H1 (cell line): ENCODE measurements around the gene TAS2R7. TPM values are rescaled to one million over a fixed set of nuclear protein-coding genes. Genes with fewer than 3 reads are reported as not detected.

Experiments used
- CTCF ChIA-PET: fragments of 300-600 bp; sonication (Branson Sonifier 250); formaldehyde crosslinking; loops from one replicate; lab custom pipeline; 2021; ENCODE audit not compliant: partially characterized antibody; lab: Charles Lee
- POLR2A ChIA-PET: fragments of 300-600 bp; sonication (Branson Sonifier 250); formaldehyde crosslinking; loops from one replicate; lab custom pipeline; 2021; ENCODE audit warnings: inconsistent platforms; ENCODE audit not compliant: partially characterized antibody; lab: Charles Lee
- DNase-seq, 2 experiments: peaks; one replicate each; pipeline versions ENCODE4 v3.0.0 to v3.0.0-alpha.2; 2010 to 2022; ENCODE audit warnings: low spot score in 2 of 2, low read depth in 1 of 2, mixed read lengths in 1 of 2
- FAIRE-seq: peaks from 2 replicates; lab custom pipeline; 2011; peaks lifted over from hg19 to GRCh38; lab: Jason Lieb, UNC
- H2AFZ ChIP-seq: 2 replicates; pipeline ENCODE4 v1.8.1; 2012; ENCODE audit warnings: low read length, inconsistent platforms
- H2AK5ac ChIP-seq: 2 replicates; pipeline ENCODE4 v1.6.1; 2013; ENCODE audit warnings: low read depth, low read length
- H2BK120ac ChIP-seq: replicated peaks from 2 replicates; pipeline ENCODE3; 2013; ENCODE audit warnings: low read depth, low read length, inconsistent platforms
- H2BK12ac ChIP-seq: 2 replicates; pipeline ENCODE4 v1.6.1; 2013; ENCODE audit warnings: low read depth, low read length
- H2BK15ac ChIP-seq: 2 replicates; pipeline ENCODE4 v1.6.1; 2013; ENCODE audit warnings: low read length
- H2BK20ac ChIP-seq: 2 replicates; pipeline ENCODE4 v1.6.1; 2013; ENCODE audit warnings: low read length
- H2BK5ac ChIP-seq: 2 replicates; pipeline ENCODE4 v1.6.1; 2013; ENCODE audit warnings: low read depth, low read length
- H3K14ac ChIP-seq: 2 replicates; pipeline ENCODE4 v1.6.1; 2013; ENCODE audit warnings: inconsistent platforms; ENCODE audit not compliant: insufficient read length
- H3K18ac ChIP-seq: 2 replicates; pipeline ENCODE4 v1.6.1; 2013; ENCODE audit warnings: low read length; ENCODE audit errors: extremely low read depth
- H3K23ac ChIP-seq: 2 replicates; pipeline ENCODE4 v1.6.1; 2013; ENCODE audit warnings: inconsistent platforms; ENCODE audit not compliant: insufficient read length
- H3K23me2 ChIP-seq: 2 replicates; pipeline ENCODE4 v1.6.1; 2013; ENCODE audit warnings: low read depth, low read length
- H3K27ac ChIP-seq: 2 replicates; pipeline ENCODE4 v1.6.1; 2011; ENCODE audit warnings: low read depth, low read length, inconsistent platforms
- H3K27me3 ChIP-seq, 4 experiments: replicated peaks in 1 of 4; 1 replicate in 1 of 4; 2 replicates in 3 of 4; pipeline versions ENCODE4 v1.6.1 to v1.8.1; 2011 to 2013; ENCODE audit warnings: low read length in 3 of 4, mild to moderate bottlenecking in 3 of 4, inconsistent platforms in 2 of 4, mixed read lengths in 2 of 4, moderate library complexity in 1 of 4; ENCODE audit not compliant: control insufficient read depth in 3 of 4, insufficient read depth in 3 of 4; ENCODE audit errors: extremely low read depth in 1 of 4
- H3K36me3 ChIP-seq, 4 experiments: 2 replicates each; pipeline versions ENCODE4 v1.6.1 to v1.8.1; 2011 to 2013; ENCODE audit warnings: mild to moderate bottlenecking in 4 of 4, low read length in 3 of 4, moderate library complexity in 2 of 4, control low read depth in 1 of 4, inconsistent platforms in 1 of 4; ENCODE audit not compliant: insufficient read depth in 4 of 4, control insufficient read depth in 2 of 4
- H3K4ac ChIP-seq: replicated peaks from 2 replicates; pipeline ENCODE3; 2013; ENCODE audit warnings: low read length, low read depth, mixed read lengths, inconsistent platforms; ENCODE audit not compliant: insufficient read length
- H3K4me1 ChIP-seq, 4 experiments: replicated peaks in 1 of 4; 1 replicate in 1 of 4; 2 replicates in 3 of 4; pipeline versions ENCODE4 v1.6.1 to v1.8.1; 2011 to 2013; ENCODE audit warnings: low read length in 3 of 4, inconsistent platforms in 2 of 4, mixed read lengths in 1 of 4; ENCODE audit not compliant: insufficient read depth in 4 of 4, control insufficient read depth in 3 of 4
- H3K4me2 ChIP-seq, 2 experiments: 2 replicates each; pipeline versions ENCODE4 v1.6.1 to v1.8.1; 2011 to 2013; ENCODE audit warnings: low read depth in 2 of 2, low read length in 2 of 2, control low read depth in 1 of 2, inconsistent platforms in 1 of 2, mild to moderate bottlenecking in 1 of 2; ENCODE audit not compliant: insufficient read depth in 1 of 2
- H3K4me3 ChIP-seq, 4 experiments: fragments of 200-600, 300-600 bp in 1 of 4; sonication (generic), shearing (Covaris generic), sonication (Bioruptor Twin) in 1 of 4; 2 replicates each; pipeline versions ENCODE4 v1.5.1 to v1.8.1; 2011 to 2016; ENCODE audit warnings: low read length in 4 of 4, low read depth in 3 of 4, control low read depth in 2 of 4, inconsistent platforms in 2 of 4, mild to moderate bottlenecking in 2 of 4, mixed read lengths in 1 of 4, moderate library complexity in 1 of 4; ENCODE audit not compliant: insufficient read depth in 2 of 4; ENCODE audit errors: extremely low read depth in 1 of 4
- H3K56ac ChIP-seq: replicated peaks from 2 replicates; pipeline ENCODE3; 2013; ENCODE audit warnings: low read depth, mild to moderate bottlenecking, mixed read lengths, low read length, inconsistent platforms; ENCODE audit not compliant: insufficient read length
- H3K79me1 ChIP-seq: 2 replicates; pipeline ENCODE4 v1.6.1; 2013; ENCODE audit warnings: low read depth, low read length, control low read depth
- H3K79me2 ChIP-seq, 2 experiments: 2 replicates each; pipeline versions ENCODE4 v1.6.1 to v1.8.1; 2012 to 2013; ENCODE audit warnings: low read length in 2 of 2, mild to moderate bottlenecking in 2 of 2, inconsistent platforms in 1 of 2; ENCODE audit not compliant: insufficient read depth in 2 of 2, control insufficient read depth in 1 of 2
- H3K9ac ChIP-seq, 4 experiments: replicated peaks in 1 of 4; 1 replicate in 1 of 4; 2 replicates in 3 of 4; pipeline versions ENCODE4 v1.6.1 to v1.8.1; 2011 to 2013; ENCODE audit warnings: low read depth in 3 of 4, low read length in 3 of 4, control low read depth in 2 of 4, mild to moderate bottlenecking in 2 of 4, moderate library complexity in 2 of 4, inconsistent platforms in 1 of 4; ENCODE audit errors: extremely low read depth in 1 of 4
- H3K9me3 ChIP-seq, 2 experiments: 2 replicates each; pipeline versions ENCODE4 v1.6.1 to v1.8.1; 2012 to 2013; ENCODE audit warnings: mild to moderate bottlenecking in 2 of 2, moderate library complexity in 2 of 2, control low read depth in 1 of 2, inconsistent platforms in 1 of 2, low read depth in 1 of 2, low read length in 1 of 2, mixed read lengths in 1 of 2; ENCODE audit not compliant: insufficient read depth in 2 of 2
- H4K20me1 ChIP-seq, 2 experiments: replicated peaks in 1 of 2; 2 replicates each; pipeline versions ENCODE3 to v1.8.1; 2011 to 2013; ENCODE audit warnings: inconsistent platforms in 2 of 2, low read length in 2 of 2, mild to moderate bottlenecking in 1 of 2; ENCODE audit not compliant: insufficient read depth in 2 of 2, control insufficient read depth in 1 of 2
- H4K5ac ChIP-seq: 2 replicates; pipeline ENCODE4 v1.6.1; 2013; ENCODE audit warnings: low read length, low read depth, mixed read lengths, inconsistent platforms; ENCODE audit not compliant: insufficient read length
- H4K8ac ChIP-seq: 2 replicates; pipeline ENCODE4 v1.8.0; 2013; ENCODE audit warnings: mild to moderate bottlenecking, moderate library complexity, low read length, inconsistent platforms; ENCODE audit not compliant: insufficient read depth; ENCODE audit errors: extremely low read depth
- H4K91ac ChIP-seq: replicated peaks from 2 replicates; pipeline ENCODE3; 2013; ENCODE audit warnings: low read length, mixed read lengths, inconsistent platforms; ENCODE audit not compliant: insufficient read length
- GABPA ChIP-seq: IDR thresholded peaks from 2 replicates; pipeline ENCODE4 v1.6.1; 2011; ENCODE audit warnings: mild to moderate bottlenecking, low read length, moderate library complexity, borderline replicate concordance; ENCODE audit not compliant: insufficient read depth
- HDAC6 ChIP-seq: IDR thresholded peaks from one replicate; pipeline ENCODE4 v1.7.1; 2012; ENCODE audit warnings: low read depth, mild to moderate bottlenecking, inconsistent platforms, low read length, moderate library complexity
- JUN ChIP-seq: IDR thresholded peaks from 2 replicates; pipeline ENCODE4 v1.6.1; 2011; ENCODE audit warnings: low read depth, mild to moderate bottlenecking, improper control_type of control experiment, low read length
- RAD21 ChIP-seq, 2 experiments: IDR thresholded peaks in 1 of 2; conservative IDR thresholded peaks in 1 of 2; 2 replicates each; pipeline ENCODE4 v1.6.1; 2011; ENCODE audit warnings: low read depth in 2 of 2, low read length in 2 of 2, improper control_type of control experiment in 1 of 2, inconsistent platforms in 1 of 2, mild to moderate bottlenecking in 1 of 2, moderate library complexity in 1 of 2
- SAP30 ChIP-seq: fragments of 300-600 bp; sonication (generic); IDR thresholded peaks from 2 replicates; pipeline ENCODE4 v1.7.1; 2012; ENCODE audit warnings: low read length, moderate library complexity, mild to moderate bottlenecking, inconsistent platforms; ENCODE audit not compliant: insufficient read depth, insufficient replicate concordance
- SIRT6 ChIP-seq: IDR thresholded peaks from one replicate; pipeline ENCODE4 v1.7.1; 2012; ENCODE audit warnings: low read length, inconsistent platforms
- SP4 ChIP-seq: IDR thresholded peaks from 2 replicates; pipeline ENCODE4 v1.6.1; 2012; ENCODE audit warnings: low read length, inconsistent platforms
- SUZ12 ChIP-seq: fragments of 200-600 bp; sonication (generic); IDR thresholded peaks from 2 replicates; pipeline ENCODE4 v1.6.1; 2012; ENCODE audit warnings: mild to moderate bottlenecking, inconsistent platforms, low read length, moderate library complexity, mixed read lengths
- TAF1 ChIP-seq: IDR thresholded peaks from 2 replicates; pipeline ENCODE4 v1.6.1; 2011; ENCODE audit warnings: mild to moderate bottlenecking, low read depth, low read length
- USF2 ChIP-seq: IDR thresholded peaks from 2 replicates; pipeline ENCODE4 v1.6.1; 2011; ENCODE audit warnings: low read length, improper control_type of control experiment
- WGBS, 2 experiments: shearing (Covaris generic) in 1 of 2; methylation state at CpG; one replicate each; pipeline versions ENCODE4 v1.1.6 to v1.1.7; 2013 to 2015; ENCODE audit warnings: low lambda C conversion rate in 2 of 2, mixed read lengths in 2 of 2, inconsistent platforms in 1 of 2, low coverage in 1 of 2, missing lambda C conversion rate in 1 of 2; ENCODE audit not compliant: insufficient replicate concordance in 2 of 2, insufficient coverage in 1 of 2, insufficient read length in 1 of 2; ENCODE audit errors: extremely low coverage in 1 of 2, missing lambda C conversion rate in 1 of 2; 5-methylcytosine and 5-hydroxymethylcytosine counted together
- polyA plus RNA-seq, 7 experiments: library from polyadenylated mRNA; depleted of rRNA in 3 of 7; stranded (reverse) in 5 of 7; unstranded in 2 of 7; fragments of >200 nt in 5 of 7; fragments of 200-250 nt in 2 of 7; gene quantifications; 1 replicate in 5 of 7; 2 replicates in 1 of 7; 4 replicates in 1 of 7; pipeline versions ENCODE4 v1.2.1 to v1.2.3, GENCODE V29; 2011 to 2013; ENCODE audit warnings: missing spikeins in 2 of 7, mixed read lengths in 2 of 7
- total RNA-seq: library from RNA; stranded (reverse); fragmentation: NEBNext Ultra II Directional; extraction: Animal tissue kit (Norgen Biotek cat#: 25700); gene quantifications from 2 replicates; pipeline ENCODE4 v1.2.1, GENCODE V29; 2021

The TAS2R7 gene
- total and polyA plus RNA-seq, 2 of the 8 experiments (the other 6 are each of a cell fraction or from before 2014, with no cell fraction given) = not detected

GRCh38 chr12:10756194-10756593, 46.2 kb downstream of the TAS2R7 start:
- Histone ChIP-seq H4K20me1 (no peaks in the 10 kb centered on the region), H2BK5ac (no peak overlapping the region), H2AFZ (no peak overlapping the region), H3K79me1 (no peaks in the 10 kb centered on the region), H2BK15ac (no peak overlapping the region), H4K8ac (no peak overlapping the region), H2BK120ac (no peak overlapping the region), H3K56ac (no peak overlapping the region), H3K4ac (no peak overlapping the region), H3K9ac (no peak overlapping the region), H3K14ac (no peak overlapping the region), H4K5ac (no peak overlapping the region), H4K91ac (no peak overlapping the region), H3K27me3 (no peaks in the 10 kb centered on the region), H3K9me3 (peaks cover 14 to 16% of the 10 kb centered on the region in 2 experiments), H2BK12ac (no peak overlapping the region), H3K23me2 (no peaks in the 10 kb centered on the region; the same call in 1 of the 2 replicates), H3K27ac (no peak overlapping the region), H3K79me2 (no peaks in the 10 kb centered on the region), H3K4me2 (no peak overlapping the region), H3K4me3 (no peak overlapping the region), H3K36me3 (no peaks in the 10 kb centered on the region), H2BK20ac (no peak overlapping the region), H3K23ac (no peak overlapping the region), H2AK5ac (no peak overlapping the region), H3K18ac (no peak overlapping the region), H3K4me1 (no peaks in the 10 kb centered on the region)
- WGBS, 2 experiments = 89% methylated on average over 4 of the region's 4 CpGs; no CpG with 5 or more reads in 1 of the 2 experiments
- POLR2A ChIA-PET = no interaction called here
- FAIRE-seq (no peak), DNase-seq (no peak)
- no peak for TF ChIP-seq GABPA
- no peak for TF ChIP-seq SAP30
- no peak for TF ChIP-seq HDAC6
- TF ChIP-seq RAD21 (IDR thresholded peaks at IDR 0.05 in 1 of 2, conservative IDR thresholded peaks at IDR 0.05 in 1 of 2; ENCODE audit: low read depth in 2 of 2, low read length in 2 of 2) = no peak
- no peak for TF ChIP-seq SUZ12
- no peak for TF ChIP-seq USF2
- TF ChIP-seq TAF1 = no peak
- no peak for TF ChIP-seq SIRT6
- no peak for TF ChIP-seq JUN
- TF ChIP-seq SP4 = no peak
- CTCF ChIA-PET = interaction anchor here (0.8 kb wide), 1 partner anchor 9 kb away, joined by 3 read pairs; no protein-coding TSS in a partner anchor
